Epithelial cell of prostate (primary cell): ENCODE results near the gene TMEM198.

ENCODE experiments used
- DNase-seq: peaks from one replicate; pipeline ENCODE4 v3.0.0-alpha.2; 2011; ENCODE audit warnings: low read depth, low spot score
- H3K27ac ChIP-seq: fragments of 450-650 bp; 2 replicates; pipeline ENCODE4 v1.5.1; 2017; ENCODE audit warnings: mild to moderate bottlenecking

The TMEM198 gene

DNA sequence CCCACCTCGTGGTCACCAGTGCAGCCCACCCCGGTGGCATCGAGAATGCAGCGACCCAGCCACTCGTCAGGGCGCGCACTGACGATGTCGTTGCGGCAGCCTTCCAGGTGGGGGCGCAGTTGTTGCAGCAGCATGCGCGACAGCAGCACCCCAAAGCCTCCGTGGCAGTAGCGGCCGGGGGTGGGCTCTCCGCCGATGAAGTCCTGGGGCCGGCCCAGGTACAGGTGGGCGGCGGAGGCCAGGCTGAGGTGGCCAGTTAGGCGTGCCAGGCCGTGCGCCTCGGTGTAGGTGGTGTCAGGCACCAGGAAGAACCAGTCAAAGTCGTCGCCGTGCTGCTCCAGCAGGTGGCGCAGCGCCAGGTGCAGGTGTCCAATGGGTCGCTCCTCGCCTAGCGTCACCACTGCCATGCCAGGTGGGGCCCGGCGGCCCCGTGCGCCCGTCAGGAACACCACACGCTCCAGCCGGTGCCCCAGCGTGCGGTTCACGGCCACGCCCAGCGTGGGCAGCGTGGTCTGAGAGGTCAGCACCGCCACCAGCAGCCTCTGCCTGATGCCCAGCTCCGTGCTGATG lies 2.1 kb upstream of the TMEM198 start:
- DNase-seq = peak; percentile 48
- H3K27ac ChIP-seq = peak overlapping the region; percentile 94

DNA sequence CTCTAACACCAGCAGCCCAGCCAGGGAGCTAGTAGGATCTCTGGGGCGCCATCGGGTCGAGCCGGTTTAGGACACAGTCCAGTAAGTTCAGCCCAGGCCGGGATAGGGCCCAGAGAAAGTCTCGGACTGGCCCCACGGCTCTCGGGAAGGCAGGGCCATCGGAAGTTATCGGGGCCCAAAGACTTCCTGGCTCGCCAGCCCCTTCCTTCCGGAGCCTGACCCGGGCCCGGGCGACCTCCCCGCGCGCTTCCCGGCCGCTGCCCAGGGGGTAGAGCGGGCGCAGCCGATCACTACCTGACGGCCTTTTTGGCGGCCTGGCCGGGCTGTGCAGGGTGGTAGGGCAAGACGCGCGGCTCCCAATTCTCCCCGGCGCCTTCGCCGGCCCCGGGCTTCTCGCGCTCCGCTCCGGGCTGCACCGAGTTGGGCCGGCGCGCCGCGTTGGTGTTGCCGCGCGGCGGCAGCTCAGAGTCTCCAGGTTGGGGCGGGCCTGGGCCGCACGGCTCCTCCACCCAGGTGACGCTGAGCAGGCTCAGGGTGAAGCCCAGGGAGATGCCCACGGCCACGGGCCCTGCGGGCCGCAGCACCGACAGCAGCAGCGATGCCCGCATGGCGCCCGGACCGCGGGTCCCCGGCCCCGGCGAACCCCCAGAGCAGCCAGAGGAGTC lies 765 bp upstream of the TMEM198 start:
- no peak for DNase-seq
- peak overlapping the region; percentile 94 for H3K27ac ChIP-seq

GRCh38 chr2:219544567-219544966 lies 739 bp downstream of the TMEM198 start:
- no peak overlapping the region for H3K27ac ChIP-seq
- DNase-seq = no peak

GRCh38 chr2:219545295-219545942 lies 1.6 kb downstream of the TMEM198 start:
- no peak overlapping the region for H3K27ac ChIP-seq
- DNase-seq = no peak

GRCh38 chr2:219545943-219546352 lies 2.1 kb downstream of the TMEM198 start:
- H3K27ac ChIP-seq = no peak overlapping the region
- DNase-seq = no peak

- no peak overlapping the region for H3K27ac ChIP-seq
- no peak for DNase-seq
Observed at GRCh38 chr2:219547621-219548020, 3.8 kb downstream of the TMEM198 start.

DNA sequence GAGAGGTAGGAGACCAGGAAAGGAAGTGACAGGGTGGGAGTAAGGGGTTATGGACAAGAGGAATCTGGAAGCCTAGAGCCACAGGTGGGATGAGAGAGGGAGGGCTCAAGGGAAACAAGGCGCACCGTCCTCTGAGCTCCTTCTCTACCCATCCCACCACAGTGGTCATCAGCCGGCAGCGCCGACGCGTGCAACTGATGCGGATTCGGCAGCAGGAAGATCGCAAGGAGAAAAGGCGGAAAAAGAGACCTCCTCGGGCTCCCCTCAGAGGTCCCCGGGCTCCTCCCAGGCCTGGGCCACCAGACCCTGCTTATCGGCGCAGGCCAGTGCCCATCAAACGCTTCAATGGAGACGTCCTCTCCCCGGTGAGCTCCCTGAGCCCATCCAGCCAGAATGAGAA lies 5.2 kb downstream of the TMEM198 start:
- H3K27ac ChIP-seq = no peak overlapping the region
- DNase-seq = no peak

DNA sequence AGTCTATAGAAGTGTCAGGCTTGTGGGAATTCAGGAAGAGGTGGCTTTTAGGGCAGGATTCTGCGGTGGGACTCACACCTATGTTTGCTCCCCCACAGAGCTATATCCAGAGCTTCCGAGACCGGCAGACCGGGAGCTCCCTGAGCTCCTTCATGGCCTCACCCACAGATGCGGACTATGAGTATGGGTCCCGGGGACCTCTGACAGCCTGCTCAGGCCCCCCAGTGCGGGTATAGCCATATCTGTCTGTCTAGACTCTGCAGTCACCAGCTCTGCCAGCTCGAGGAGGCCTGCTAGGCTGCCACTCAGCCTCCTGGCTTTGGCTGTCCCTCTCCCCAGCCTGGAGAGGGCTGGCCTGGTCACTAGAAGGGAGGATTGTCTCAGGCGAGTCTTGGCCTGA lies 5.8 kb downstream of the TMEM198 start:
- DNase-seq = no peak
- H3K27ac ChIP-seq = no peak overlapping the region

- H3K27ac ChIP-seq = no peak overlapping the region
- no peak for DNase-seq
Observed at GRCh38 chr2:219551441-219552381, 7.9 kb downstream of the TMEM198 start.

DNA sequence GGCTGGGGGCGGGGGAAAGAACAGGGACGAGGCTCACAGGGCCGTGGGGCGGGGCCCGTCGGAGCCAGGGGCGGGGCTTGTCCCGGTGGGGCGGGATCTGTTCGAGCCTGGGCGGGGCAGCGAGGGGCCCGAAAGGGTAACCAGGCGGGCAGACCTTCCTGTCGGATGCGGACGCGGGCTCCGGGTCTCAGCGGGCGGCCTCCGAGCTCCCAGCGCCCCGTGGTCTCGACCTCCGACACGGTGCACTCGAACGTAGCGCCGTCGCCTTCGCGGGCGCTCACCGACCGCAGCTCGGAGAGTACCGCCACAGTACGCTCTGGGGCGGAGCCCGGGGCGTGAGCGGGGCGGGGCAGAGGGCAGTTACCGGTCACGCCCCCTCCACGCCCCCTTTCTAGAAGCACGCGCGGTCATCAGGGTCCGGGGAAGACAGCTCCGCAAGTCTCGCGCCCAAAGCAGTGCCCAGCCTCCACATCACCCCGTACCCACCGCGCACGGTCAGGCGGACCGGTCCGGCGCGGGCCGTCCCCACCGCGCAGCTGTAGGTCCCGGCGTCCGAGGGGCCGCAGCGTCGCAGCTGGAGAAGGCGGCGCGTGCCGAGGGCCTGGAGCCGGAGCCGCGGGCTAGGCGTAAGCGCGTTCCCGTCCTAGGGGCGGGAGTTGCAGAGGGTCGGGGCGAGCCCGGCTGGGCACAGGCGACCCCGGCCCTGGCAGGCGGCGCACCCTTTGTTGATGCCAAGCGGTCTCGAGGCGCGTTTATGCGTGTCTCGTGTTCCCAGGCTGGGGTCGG lies 8.7 kb downstream of the TMEM198 start:
- DNase-seq = no peak

GRCh38 chr2:219553168-219553417 lies 9.3 kb downstream of the TMEM198 start:
- no peak overlapping the region for H3K27ac ChIP-seq
- DNase-seq = no peak

More for the DNA sequence above, 8.7 kb downstream of the TMEM198 start:
- no peak overlapping the region for H3K27ac ChIP-seq

- H3K27ac ChIP-seq = no peak overlapping the region
- DNase-seq = no peak
Observed at GRCh38 chr2:219553463-219553963, 9.7 kb downstream of the TMEM198 start.

- no peak for DNase-seq
- no peak overlapping the region for H3K27ac ChIP-seq
Observed at GRCh38 chr2:219554350-219554749, 10.5 kb downstream of the TMEM198 start.

DNA sequence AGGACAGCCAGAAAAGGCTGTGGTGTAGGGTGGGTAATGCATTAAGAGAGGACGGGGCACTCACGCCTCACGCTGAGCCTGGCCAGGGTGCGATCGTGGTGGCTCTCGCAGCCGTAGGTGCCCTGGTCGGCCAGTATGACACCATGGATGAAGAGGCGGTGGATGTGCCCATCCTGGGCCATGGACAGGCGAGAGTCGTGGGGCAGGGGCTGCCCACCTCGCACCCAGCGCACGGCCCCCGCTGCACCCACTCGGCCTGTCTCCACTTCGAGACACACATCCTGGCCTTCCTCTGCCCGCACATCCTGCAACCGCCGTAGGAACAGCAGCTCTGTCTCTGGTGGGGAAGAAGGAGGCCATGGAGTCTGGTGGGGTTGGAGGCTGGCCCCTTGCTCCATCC lies 12.1 kb downstream of the TMEM198 start:
- no peak for DNase-seq
- no peak overlapping the region for H3K27ac ChIP-seq

DNA sequence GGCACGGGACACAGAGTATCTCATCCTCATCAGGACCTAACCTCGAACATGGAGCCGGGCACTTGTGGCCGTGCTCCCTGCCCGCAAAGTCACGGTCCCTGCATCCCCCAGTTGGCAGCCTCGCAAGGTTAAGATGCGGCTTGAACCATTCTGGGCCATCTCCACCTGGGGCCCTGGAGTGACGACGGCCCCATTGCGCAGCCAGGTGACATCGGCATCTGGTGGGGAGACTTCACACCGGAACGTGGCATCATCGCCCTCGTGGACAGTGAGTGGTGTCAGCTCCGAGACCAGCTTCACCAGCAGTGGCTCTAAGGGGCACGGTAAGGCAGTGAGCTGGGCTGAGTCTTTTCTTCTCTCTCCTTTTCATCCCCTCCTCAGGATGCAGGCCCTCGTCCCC lies 12.6 kb downstream of the TMEM198 start:
- no peak overlapping the region for H3K27ac ChIP-seq
- DNase-seq = no peak

DNA sequence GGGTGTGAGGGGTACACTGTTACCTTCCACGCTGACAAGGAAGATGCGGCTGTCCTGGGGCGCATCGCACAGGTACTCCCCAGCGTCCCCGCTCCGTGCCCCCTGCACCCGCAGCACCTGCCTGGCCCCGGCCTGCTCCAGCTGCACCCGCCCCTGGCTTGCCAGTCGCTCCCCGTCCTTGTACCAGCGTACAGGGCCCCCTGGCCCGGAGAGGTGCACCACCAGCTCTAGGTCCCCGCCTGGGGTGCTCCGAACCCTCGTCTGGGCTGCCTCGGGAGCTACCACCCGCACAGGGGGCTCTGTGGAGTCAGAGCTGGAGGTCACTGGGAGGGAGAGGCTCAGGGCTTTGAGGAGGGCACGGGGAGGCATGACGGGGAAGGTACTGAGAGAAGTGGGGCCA lies 13.5 kb downstream of the TMEM198 start:
- DNase-seq = no peak
- H3K27ac ChIP-seq = no peak overlapping the region

DNA sequence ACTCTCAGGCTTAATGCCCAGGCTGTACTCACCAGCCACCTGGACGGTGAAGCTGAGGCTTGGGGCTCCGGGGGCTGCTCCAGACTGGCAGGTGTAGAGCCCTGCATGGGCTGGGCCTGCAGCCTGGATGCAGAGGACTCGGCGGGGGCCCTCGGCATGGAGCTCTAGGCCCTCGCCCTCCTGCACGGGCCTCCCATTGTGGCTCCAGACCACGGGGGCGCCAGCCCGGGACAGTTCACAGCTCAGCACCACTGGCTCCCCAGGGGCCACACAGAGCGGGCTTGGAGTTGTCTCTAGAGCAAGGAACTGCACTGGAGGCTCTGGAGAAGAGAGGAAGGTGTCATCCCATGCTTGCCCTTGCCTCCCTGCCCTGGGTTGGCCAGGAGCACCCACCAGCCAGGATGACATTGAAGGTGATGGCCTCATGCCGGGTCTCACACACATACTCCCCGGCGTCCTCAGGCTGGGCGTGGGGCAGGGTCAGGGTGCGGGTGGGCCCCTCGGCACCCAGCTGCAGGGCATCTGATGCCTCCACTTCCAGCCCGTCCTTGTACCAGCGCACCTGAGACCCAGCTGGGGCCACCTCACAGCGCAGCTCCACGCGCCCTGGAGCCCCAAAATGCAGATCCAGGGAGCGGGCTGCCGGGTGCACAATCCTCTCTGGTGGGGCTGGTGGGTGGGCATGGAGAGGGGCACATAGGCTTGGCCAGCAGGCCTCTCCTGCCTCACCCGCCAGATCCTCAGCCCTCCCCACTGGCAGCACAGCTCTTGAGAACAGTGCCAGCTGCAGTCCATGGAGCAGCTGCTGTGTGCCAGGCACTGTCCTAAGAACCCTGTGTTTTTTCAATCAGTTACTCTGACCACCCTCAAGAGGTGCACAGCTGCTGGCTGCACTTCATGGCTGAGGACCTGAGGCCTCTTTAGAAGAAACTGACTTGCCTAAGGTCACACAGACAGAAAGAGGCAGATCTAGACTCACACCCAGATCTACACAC lies 14.3 kb downstream of the TMEM198 start:
- no peak overlapping the region for H3K27ac ChIP-seq
- no peak for DNase-seq

GRCh38 chr2:219559156-219559915 lies 15.5 kb downstream of the TMEM198 start:
- H3K27ac ChIP-seq = no peak overlapping the region
- DNase-seq = no peak
